GM12892 (cell line): ENCODE measurements around the gene TSSC4.

Source experiments
- POLR2A ChIP-seq: IDR thresholded peaks from 2 replicates; pipeline ENCODE4 v1.6.1; 2011; ENCODE audit warnings: low read depth, low read length, control low read depth
- POLR2AphosphoS5 ChIP-seq: IDR thresholded peaks from 2 replicates; pipeline ENCODE4 v1.6.1; 2011; ENCODE audit warnings: low read depth, low read length, control low read depth

DNA sequence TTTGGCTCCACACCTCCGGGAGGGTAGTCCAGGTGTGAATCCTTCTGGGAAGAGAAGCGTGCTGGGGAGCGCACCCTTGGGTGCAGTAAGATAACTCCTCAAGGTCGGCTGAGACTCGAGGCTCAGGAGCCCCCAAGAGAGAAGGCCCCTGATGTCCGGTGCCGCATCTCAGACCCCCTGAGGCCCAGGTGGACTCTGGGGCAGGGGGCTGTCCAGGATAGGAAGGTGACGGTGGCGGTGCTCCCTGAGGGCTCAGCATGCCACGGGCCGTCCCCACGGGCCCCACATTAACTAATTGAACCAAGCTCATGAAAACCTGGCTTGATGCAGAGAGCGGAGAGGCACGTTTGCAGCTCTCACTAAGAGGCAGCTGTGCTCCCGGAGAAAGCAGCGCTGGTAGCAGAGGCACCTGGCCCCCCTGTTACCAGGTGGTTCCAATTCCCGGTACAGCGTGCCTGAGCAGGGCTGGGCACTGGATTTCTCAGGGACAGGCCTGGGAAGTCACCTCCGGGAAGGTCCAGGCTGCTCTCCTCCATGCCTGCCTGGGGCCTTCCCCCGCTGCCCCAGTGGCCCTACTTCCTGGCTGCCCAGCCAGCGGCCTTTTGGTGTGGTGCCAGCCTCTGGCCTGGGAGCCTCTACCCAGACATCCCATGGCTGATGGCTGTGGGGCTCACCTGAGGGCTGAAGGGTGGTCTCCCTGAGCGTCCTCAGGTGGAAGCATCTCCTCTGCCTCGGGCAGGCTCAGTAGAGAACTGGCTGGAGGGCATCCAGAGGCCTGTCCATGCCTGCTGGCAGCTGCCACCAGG is 45.4 kb downstream of the TSSC4 start:
- TF ChIP-seq POLR2A (no peak), POLR2AphosphoS5 (no peak)
